Motor neuron (in vitro differentiated cells): ENCODE results near the gene MGAT5. TPM values are rescaled to one million over a fixed set of nuclear protein-coding genes. Genes with fewer than 3 reads are reported as not detected.
"Not testable (repeated sequence)": the region's sequence is repeated elsewhere in the genome, so short reads cannot be mapped to it uniquely, and the experiment has no call there.

ENCODE experiments used
- ATAC-seq, 8 experiments: fragments of 200-7000 bp; cut with Tn5 transposase; replicated peaks in 6 of 8; 2 replicates each; pipeline ENCODE4 v1.8.0; 2021; ENCODE audit warnings: mild to moderate bottlenecking in 8 of 8, moderate library complexity in 8 of 8
- H3K27ac ChIP-seq, 2 donors: fragments of 250-450 bp; sonication (Bioruptor Pico); 2 replicates each; pipeline ENCODE4 v1.9.0; 2021; ENCODE audit warnings: antibody characterized with exemption in 2 of 2, mild to moderate bottlenecking in 2 of 2, moderate library complexity in 1 of 2
- H3K4me1 ChIP-seq, 2 donors: fragments of 250-450 bp; sonication (Bioruptor Pico); replicated peaks in 1 of 2; 2 replicates each; pipeline ENCODE4 v1.6.1; 2021; ENCODE audit warnings: antibody characterized with exemption in 2 of 2, mild to moderate bottlenecking in 2 of 2, moderate library complexity in 1 of 2
- H3K4me3 ChIP-seq, 5 donors: fragments of 250-450 bp; sonication (Bioruptor Pico); 2 replicates each; pipeline ENCODE4 v1.9.0; 2021; ENCODE audit warnings: antibody characterized with exemption in 5 of 5, mild to moderate bottlenecking in 5 of 5, moderate library complexity in 4 of 5
- WGBS, 10 experiments: fragments of 450-650 bp; shearing (Covaris generic); methylation state at CpG; one replicate each; pipeline ENCODE4 v1.0.0; 2022; 5-methylcytosine and 5-hydroxymethylcytosine counted together
- in situ Hi-C, 9 experiments: fragments of 400-800 bp; cut with MboI; loops; one replicate each; pipeline ENCODE4 v1.15.0; 2021; ENCODE audit warnings: low sequenced_read_pairs in 9 of 9, low pct_unique_long_range_greater_than_20kb in 2 of 9; ENCODE audit not compliant: unreplicated experiment in 9 of 9
- total RNA-seq, 8 experiments: library from RNA; unstranded; fragments of 300-600 nt; gene quantifications; 2 replicates each; pipeline versions ENCODE4 v1.2.3 to v1.2.4, GENCODE V29; 2022

Gene MGAT5
- total RNA-seq, 8 experiments from 2014 or later = 10.3 to 54.4 (median 33.6) TPM

- in situ Hi-C loops = no loop called here
- peaks cover 5 to 10% of the 10 kb centered on the region in 2 donors for H3K4me1 ChIP-seq
- H3K27ac ChIP-seq = no peak overlapping the region
- H3K4me3 ChIP-seq = no peak overlapping the region
- ATAC-seq = no peak
- 86 to 100% (median 100%) methylated on average over 1 to 3 of the region's 3 CpGs; no CpG with 5 or more reads in 5 of the 10 experiments for WGBS, 10 experiments
Measured at GRCh38 chr2:134288814-134289213, 34.9 kb downstream of the MGAT5 start.

- no peak for ATAC-seq
- in situ Hi-C loops = no loop called here
- no peak overlapping the region for H3K4me3 ChIP-seq
- peaks cover 5 to 10% of the 10 kb centered on the region in 2 donors for H3K4me1 ChIP-seq
- 88 to 100% (median 97%) methylated on average over 1 to 4 of the region's 6 CpGs; no CpG with 5 or more reads in 4 of the 10 experiments for WGBS, 10 experiments
- no peak overlapping the region for H3K27ac ChIP-seq
Measured at GRCh38 chr2:134289225-134289624, 35.4 kb downstream of the MGAT5 start.

- H3K4me3 ChIP-seq = no peak overlapping the region
- no peak for ATAC-seq
Measured at GRCh38 chr2:134290358-134290757, 36.5 kb downstream of the MGAT5 start.

GRCh38 chr2:134292514-134292913, 38.6 kb downstream of the MGAT5 start:
- WGBS, 10 experiments = 83 to 100% (median 90%) methylated on average over 1 to 3 of the region's 3 CpGs; no CpG with 5 or more reads in 2 of the 10 experiments
- ATAC-seq = no peak
- Histone ChIP-seq H3K4me1 (peaks cover 5 to 10% of the 10 kb centered on the region in 2 donors), H3K27ac (no peak overlapping the region), H3K4me3 (no peak overlapping the region)
- in situ Hi-C loops = no loop called here

More at GRCh38 chr2:134290358-134290757, 36.5 kb downstream of the MGAT5 start:
- Histone ChIP-seq H3K27ac (no peak overlapping the region), H3K4me1 (peaks cover 5 to 10% of the 10 kb centered on the region in 2 donors)
- in situ Hi-C loops = no loop called here

- 85 to 100% (median 96%) methylated on average over 1 to 8 of the region's 8 CpGs; no CpG with 5 or more reads in 1 of the 10 experiments for WGBS, 10 experiments
- peaks cover 0 to 8% of the 10 kb centered on the region in 2 donors for H3K4me1 ChIP-seq
- in situ Hi-C loops = no loop called here
- H3K27ac ChIP-seq = no peak overlapping the region
- no peak overlapping the region for H3K4me3 ChIP-seq
- ATAC-seq = no peak
Measured at GRCh38 chr2:134293719-134294537, 40.1 kb downstream of the MGAT5 start.

GRCh38 chr2:134294598-134294997, 40.7 kb downstream of the MGAT5 start:
- H3K27ac ChIP-seq, H3K4me3 ChIP-seq, in situ Hi-C loops, ATAC-seq, H3K4me1 ChIP-seq: not testable (repeated sequence)
- 87 to 100% (median 100%) methylated on average over 2 to 3 of the region's 3 CpGs; no CpG with 5 or more reads in 6 of the 10 experiments for WGBS, 10 experiments

GRCh38 chr2:134295441-134295840, 41.6 kb downstream of the MGAT5 start:
- Histone ChIP-seq H3K4me1 (peaks cover 0 to 2% of the 10 kb centered on the region in 2 donors), H3K4me3 (no peak overlapping the region), H3K27ac (no peak overlapping the region)
- 14 to 100% (median 89%) methylated on average over 1 to 3 of the region's 3 CpGs; no CpG with 5 or more reads in 3 of the 10 experiments for WGBS, 10 experiments
- in situ Hi-C loops = no loop called here
- no peak for ATAC-seq

GRCh38 chr2:134296301-134296700, 42.4 kb downstream of the MGAT5 start:
- Histone ChIP-seq H3K27ac (no peak overlapping the region), H3K4me3 (no peak overlapping the region), H3K4me1 (peaks cover 0 to 11% of the 10 kb centered on the region in 2 donors)
- 44 to 100% (median 92%) methylated on average over 1 to 2 of the region's 2 CpGs for WGBS, 10 experiments
- in situ Hi-C loops = no loop called here
- ATAC-seq = no peak

GRCh38 chr2:134299334-134299733, 45.5 kb downstream of the MGAT5 start:
- no peak for ATAC-seq
- Histone ChIP-seq H3K4me1 (peaks cover 3 to 22% of the 10 kb centered on the region in 2 donors), H3K4me3 (no peak overlapping the region), H3K27ac (no peak overlapping the region)
- in situ Hi-C loops = no loop called here
- WGBS, 10 experiments = 80 to 100% (median 100%) methylated on average over 1 of the region's 1 CpG; no CpG with 5 or more reads in 2 of the 10 experiments

GRCh38 chr2:134300585-134300984, 46.7 kb downstream of the MGAT5 start:
- 50 to 100% (median 59%) methylated on average over 1 of the region's 1 CpG; no CpG with 5 or more reads in 4 of the 10 experiments for WGBS, 10 experiments
- H3K4me3 ChIP-seq = no peak overlapping the region
- ATAC-seq = no peak
- no peak overlapping the region for H3K27ac ChIP-seq
- in situ Hi-C loops = no loop called here
- peaks cover 3 to 22% of the 10 kb centered on the region in 2 donors for H3K4me1 ChIP-seq

GRCh38 chr2:134301099-134301927, 47.4 kb downstream of the MGAT5 start:
- in situ Hi-C loops = no loop called here
- WGBS, 10 experiments = 15 to 86% (median 69%) methylated on average over 3 to 8 of the region's 8 CpGs
- Histone ChIP-seq H3K4me1 (peaks cover 3 to 22% of the 10 kb centered on the region in 2 donors), H3K4me3 (no peak overlapping the region), H3K27ac (no peak overlapping the region)
- peak in 6 of 8 experiments; percentile 41 to 75 (median 50) for ATAC-seq

- WGBS, 10 experiments = 0 to 93% (median 83%) methylated on average over 1 to 2 of the region's 2 CpGs; no CpG with 5 or more reads in 3 of the 10 experiments
- Histone ChIP-seq H3K27ac (no peak overlapping the region), H3K4me1 (peaks cover 3 to 22% of the 10 kb centered on the region in 2 donors), H3K4me3 (no peak overlapping the region)
- peak in 3 of 8 experiments; percentile 19 to 48 (median 47) for ATAC-seq
- in situ Hi-C loops = no loop called here
Measured at GRCh38 chr2:134301928-134302260, 48.0 kb downstream of the MGAT5 start.
